Stimulated activated CD8-positive, alpha-beta memory T cell treated with anti-CD3 and anti-CD28 coated beads, Interleukin-2, amount 100 ng/mL, for 1 hour (primary cell): ENCODE measurements around the gene BNIP3.
"Not testable (repeated sequence)": the region's sequence is repeated elsewhere in the genome, so short reads cannot be mapped to it uniquely, and the experiment has no call there.

ENCODE experiments used
- DNase-seq, 2 donors: peaks; one replicate each; pipeline ENCODE4 v3.0.0-alpha.2; 2020; ENCODE audit warnings: low read depth in 2 of 2

The BNIP3 gene

GRCh38 chr10:131949908-131950307, 31.8 kb downstream of the BNIP3 start:
- not testable (repeated sequence) for DNase-seq

DNA sequence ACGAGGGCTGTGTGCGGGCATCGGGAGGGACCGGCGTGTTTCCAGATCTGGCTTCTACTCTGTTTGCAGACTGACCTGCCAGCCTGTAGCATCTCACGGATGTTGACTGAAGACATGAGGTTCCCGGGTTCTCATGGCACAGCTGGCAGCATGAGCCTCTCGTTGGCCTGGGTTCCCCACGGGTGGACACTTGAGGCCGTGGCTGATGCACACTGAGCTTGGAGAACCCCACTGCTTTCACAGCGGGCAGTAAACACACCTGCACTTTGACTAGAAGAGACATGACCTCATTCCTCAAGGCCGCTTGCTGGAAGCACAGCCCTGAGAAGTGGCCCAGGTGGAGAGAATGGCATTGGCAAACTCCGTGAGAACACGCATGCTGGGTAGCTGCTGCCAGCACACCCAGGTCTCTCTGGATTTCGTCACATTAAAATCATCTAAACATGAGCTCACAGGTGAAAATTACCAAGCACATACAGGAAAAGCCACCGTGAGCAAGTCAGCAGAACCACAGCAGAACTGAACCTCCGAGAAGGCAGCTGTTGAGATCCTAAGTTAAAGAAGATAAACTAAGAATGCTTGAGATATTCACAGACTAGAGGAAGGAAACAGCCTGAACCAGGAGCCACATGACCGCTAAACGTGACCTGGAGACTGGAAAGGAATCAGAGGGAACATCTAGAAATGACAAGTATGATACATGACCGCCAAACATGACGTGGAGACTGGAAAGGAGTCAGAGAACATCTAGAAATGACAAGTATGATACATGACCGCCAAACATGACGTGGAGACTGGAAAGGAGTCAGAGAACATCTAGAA, 32.5 kb downstream of the BNIP3 start:
- no peak for DNase-seq

DNA sequence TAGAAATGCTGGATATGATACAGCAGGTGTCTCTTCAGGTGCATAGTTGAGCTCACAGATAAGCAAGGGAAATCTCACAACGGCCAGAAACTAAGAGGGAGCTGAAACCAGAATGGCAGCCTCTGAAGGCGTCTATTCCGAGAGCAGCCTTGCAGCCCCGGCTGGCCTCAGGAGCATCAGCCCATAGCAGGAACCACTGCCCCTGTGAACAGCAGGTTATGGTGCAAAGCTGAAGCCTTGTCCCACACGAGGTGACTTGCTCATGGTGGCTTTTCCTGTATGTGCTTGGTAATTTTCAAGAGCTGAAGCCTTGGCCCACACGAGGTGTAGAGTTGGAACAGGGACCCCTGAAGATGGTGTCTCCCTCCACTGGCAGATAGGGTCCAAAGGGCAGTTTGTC, 33.2 kb downstream of the BNIP3 start:
- no peak for DNase-seq

- DNase-seq, result no peak
These were observed 33.9 kb downstream of the BNIP3 start for GRCh38 chr10:131947631-131948347.

- DNase-seq, result no peak
These were observed 34.8 kb downstream of the BNIP3 start for GRCh38 chr10:131946880-131947279.

DNA sequence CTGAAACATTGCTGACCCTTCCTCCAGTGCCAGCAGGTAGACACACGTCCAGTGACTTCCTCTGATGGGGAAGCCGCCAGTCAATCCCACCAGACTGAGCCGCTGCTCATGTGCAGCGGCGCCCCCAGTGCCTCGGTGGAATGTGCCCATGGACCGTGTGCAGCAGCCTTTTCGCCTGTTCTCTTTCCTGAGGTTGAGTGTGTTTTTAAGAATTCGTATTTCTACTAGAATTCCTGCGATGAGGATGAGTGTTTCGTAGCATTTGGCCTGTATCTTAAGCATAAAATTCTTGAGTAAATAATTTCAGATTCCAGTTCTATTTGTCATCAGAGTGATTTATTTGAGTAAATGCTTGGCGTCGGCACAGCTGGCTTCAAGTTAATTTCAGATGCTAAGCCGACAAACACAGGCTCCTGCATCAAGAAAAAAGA, 35.4 kb downstream of the BNIP3 start:
- DNase-seq, result no peak

DNA sequence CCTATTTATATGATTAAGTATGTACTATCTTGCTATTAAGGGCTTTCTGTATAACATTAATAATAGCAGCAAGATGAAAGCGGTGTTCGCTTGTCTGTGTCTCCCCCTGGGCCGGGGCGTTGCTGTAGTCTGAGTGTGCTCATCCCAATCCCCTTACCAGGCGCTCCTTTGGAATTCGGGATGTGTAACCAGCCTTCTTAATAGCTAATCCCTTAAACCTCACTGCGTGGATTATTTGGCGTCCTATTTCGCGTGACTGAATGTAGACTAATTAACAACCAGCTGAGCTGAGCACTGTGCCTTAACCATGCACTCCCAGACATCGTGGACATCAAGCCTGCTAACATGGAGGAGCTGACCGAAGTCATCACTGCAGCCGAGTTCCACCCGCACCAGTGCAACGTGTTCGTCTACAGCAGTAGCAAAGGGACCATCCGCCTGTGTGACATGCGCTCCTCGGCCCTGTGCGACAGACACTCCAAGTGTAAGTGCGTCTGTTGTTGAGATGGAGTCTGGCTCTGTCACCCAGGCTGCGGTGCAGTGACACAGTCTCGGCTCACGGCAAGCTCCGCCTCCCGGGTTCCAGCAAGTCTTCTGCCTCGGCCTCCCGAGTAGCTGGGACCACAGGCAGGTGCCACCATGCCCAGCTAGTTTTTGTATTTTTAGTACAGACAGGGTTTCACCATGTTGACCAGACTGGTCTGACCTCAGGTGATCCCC, 36.6 kb downstream of the BNIP3 start:
- no peak for DNase-seq

DNA sequence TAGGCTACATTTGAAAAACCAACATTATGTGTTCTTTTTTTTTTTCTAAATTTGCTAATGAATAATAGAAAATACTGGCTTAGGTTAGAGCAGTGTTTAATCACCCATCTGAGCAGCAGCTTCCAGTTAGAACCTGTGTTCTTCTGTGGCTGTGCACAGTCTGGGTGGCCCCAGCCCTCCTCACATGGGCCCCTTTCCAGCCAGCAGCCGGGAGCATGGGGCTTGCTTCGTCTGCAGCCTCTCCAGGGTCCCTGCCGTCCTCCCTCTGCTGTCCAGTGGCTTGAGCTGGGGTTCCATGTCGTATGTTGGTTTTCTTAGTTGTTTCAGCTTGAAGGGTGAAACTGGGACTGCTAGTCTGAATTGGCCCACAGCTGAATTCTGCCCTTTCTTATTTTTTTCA, 37.3 kb downstream of the BNIP3 start:
- DNase-seq, result no peak

GRCh38 chr10:131943021-131943814, 38.5 kb downstream of the BNIP3 start:
- no peak for DNase-seq

- no peak for DNase-seq
These were observed 39.3 kb downstream of the BNIP3 start for GRCh38 chr10:131942455-131942854.

- no peak for DNase-seq
These were observed 43.0 kb downstream of the BNIP3 start for GRCh38 chr10:131938681-131939080.

DNA sequence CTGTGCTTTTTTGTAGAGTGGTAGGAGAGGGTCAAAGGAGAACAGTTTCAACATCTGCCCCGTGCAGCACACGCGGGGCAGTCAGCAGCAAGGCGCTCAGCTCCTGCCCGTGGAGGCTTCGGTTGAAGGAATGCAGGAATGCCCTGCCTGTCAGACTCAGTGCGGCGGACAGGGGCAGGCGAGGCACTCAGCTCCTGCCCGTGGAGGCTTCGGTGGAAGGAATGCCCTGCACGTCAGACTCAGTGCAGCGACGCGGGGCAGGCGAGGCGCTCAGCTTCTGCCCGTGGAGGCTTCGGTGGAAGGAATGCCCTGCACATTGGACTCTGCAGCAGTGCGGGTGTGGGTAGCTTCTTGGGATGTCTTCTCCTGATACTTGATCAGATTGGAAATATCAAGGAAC, 43.9 kb downstream of the BNIP3 start:
- no peak for DNase-seq

DNA sequence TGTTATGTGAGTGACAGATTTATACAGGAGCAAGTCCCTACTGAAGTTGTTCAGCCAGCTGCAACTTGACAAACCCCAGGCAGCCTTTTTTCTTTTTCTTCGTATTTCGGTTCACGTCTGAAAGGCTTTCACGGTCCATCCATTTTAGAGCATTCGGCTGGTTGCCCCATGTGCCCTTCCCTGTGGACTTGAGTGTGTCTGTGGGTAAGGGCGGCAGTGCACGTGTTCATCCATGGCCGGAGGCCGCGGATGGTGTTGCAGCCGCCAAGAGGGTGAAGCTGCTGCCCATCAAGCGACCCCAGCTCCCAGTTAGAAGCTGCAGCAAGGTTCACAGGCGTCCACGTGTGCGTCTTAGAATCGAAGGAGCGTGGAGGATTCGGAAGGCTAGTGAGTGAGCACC, 45.0 kb downstream of the BNIP3 start:
- DNase-seq, result no peak

DNA sequence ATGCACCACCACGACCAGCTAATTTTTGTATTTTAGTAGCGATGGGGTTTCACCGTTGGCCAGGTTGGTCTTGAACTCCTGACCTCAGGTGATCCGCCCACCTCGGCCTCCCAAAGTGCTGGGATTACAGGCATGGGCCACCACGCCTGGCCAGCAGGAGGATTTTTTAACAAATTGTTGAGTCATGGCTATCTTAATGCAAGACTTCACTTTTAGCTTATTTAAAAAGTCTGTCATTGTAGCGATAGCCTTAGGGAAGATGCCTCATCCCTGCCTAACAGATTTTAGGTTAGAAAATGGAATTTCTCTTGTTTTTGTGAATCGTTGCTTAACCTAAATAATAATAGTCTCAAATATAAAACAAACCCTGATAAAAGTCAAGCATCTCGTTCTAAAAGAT, 45.4 kb downstream of the BNIP3 start:
- no peak for DNase-seq

GRCh38 chr10:131935260-131935659, 46.5 kb downstream of the BNIP3 start:
- DNase-seq, result no peak

DNA sequence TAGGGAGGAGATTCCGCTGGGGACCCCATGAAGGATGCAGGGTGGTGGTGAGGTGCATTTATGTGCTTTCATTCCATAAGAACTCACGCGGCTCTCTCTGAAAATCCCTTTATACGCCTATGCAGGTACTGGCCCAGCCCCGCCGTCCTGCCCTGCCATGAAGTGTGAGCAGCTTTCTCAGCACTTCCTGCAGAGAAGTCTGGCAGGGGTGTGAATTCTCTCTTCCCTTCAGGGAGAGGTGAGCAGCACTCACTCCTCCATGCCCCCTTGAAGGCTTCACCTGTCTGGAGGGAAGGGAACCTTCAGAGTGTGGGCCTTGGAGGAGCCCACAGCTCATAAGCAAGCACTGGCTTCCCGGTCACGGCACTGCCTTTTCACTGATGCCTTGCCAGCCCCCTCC, 47.0 kb downstream of the BNIP3 start:
- DNase-seq, result no peak

- DNase-seq, result no peak
These were observed 48.0 kb downstream of the BNIP3 start for GRCh38 chr10:131933696-131934086.

- DNase-seq, result no peak
These were observed 48.6 kb downstream of the BNIP3 start for GRCh38 chr10:131933016-131933695.

DNA sequence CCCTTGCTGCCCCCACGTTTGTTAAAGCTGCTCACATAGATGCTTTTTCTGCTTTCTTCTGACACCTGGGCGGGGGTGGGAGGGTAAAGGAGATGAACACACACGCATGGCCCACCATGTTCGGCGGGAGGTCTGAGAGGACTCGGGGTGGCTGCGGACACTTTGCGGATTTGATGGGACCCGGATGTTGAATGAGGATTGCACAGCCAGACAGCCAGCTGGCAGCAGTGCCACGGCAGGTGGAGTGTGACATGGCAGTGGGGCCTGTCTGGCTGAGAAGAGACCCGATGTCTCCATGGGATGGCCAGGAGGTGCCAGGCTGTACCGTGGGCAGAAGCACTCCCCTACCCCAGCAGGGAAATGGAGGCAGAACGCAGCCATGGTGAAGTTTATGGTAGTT, 49.7 kb downstream of the BNIP3 start:
- DNase-seq, result no peak

DNA sequence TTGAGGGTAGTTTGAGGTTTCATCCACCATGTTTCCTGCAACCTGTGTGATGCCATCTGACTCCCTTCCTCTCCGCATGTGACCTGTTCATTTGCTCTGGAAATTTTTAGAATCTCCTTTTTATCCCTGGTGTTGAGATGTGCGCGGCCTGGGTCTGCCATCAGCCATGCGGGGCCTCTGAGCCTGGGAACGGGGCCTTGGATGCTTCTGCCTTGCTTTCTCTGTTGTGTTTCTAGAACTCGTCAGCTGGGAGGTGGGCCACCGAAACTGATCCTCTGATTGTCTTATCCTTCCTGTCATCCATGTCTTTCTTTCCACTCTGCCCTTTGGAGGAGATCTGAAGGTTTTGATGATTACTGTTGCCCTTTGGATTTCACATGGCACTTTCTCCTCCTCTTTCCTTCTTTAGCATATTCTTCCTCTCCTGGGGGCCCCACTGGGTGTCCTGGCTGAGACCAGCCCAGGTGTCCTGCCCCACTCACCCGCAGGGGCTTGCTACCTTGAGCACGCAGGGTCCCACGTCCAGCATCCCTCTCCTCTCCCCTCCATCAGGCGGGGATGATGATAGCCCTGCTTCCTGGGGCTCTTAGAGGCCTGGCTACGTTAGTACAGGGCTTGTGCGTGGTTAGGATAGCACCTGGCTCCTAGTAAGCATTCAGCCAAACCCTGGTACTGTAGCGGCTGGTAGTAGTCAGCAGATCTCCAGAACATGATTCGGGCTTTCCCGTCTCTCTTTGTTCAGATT, 51.0 kb downstream of the BNIP3 start:
- DNase-seq, result no peak

- DNase-seq, result no peak
These were observed 51.6 kb downstream of the BNIP3 start for GRCh38 chr10:131930150-131930549.
